ENCODE measurements around the gene GSG1L2. TPM values are rescaled to one million over a fixed set of nuclear protein-coding genes. Genes with fewer than 3 reads are reported as not detected.

Gene GSG1L2
- total RNA-seq = not detected

DNA sequence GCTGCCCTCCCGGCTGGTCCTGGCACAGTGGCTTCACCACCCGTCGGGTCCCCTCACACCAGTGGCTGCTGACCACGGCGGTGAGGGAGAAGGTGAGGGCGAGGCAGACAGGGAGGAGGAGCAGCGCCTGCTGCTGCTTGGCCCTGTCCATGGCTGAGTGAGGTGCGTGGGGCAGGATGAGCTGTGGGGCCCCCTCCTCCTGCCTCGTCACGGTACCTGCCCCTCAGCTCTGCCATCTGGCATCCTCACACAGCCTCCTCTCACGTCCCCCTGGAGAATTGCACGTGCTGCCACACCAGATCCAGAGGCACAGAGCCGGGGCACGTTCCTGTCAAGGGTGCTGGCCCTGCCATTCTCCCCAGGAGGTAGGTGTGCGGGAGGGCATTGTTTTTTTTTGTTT lies at the start of gene GSG1L2:
Gene GSG1L2 (minus strand): TSS at position 159 of the 400 bp plus-strand sequence. CDS start 8 bp downstream, at position 151.
- TF ChIP-seq POLR2A (IDR thresholded peaks at IDR 0.05) = no peak
- TF ChIP-seq, protein P1, sequence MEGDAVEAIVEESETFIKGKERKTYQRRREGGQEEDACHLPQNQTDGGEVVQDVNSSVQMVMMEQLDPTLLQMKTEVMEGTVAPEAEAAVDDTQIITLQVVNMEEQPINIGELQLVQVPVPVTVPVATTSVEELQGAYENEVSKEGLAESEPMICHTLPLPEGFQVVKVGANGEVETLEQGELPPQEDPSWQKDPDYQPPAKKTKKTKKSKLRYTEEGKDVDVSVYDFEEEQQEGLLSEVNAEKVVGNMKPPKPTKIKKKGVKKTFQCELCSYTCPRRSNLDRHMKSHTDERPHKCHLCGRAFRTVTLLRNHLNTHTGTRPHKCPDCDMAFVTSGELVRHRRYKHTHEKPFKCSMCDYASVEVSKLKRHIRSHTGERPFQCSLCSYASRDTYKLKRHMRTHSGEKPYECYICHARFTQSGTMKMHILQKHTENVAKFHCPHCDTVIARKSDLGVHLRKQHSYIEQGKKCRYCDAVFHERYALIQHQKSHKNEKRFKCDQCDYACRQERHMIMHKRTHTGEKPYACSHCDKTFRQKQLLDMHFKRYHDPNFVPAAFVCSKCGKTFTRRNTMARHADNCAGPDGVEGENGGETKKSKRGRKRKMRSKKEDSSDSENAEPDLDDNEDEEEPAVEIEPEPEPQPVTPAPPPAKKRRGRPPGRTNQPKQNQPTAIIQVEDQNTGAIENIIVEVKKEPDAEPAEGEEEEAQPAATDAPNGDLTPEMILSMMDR (IDR thresholded peaks at IDR 0.05) = no peak
- Histone ChIP-seq H3K4me1 (no peaks in the 10 kb centered on the region), H3K27ac (no peak within 1 kb of the TSS), H3K36me3 (no peaks in the 10 kb centered on the region), H3K27me3 (no peaks in the 10 kb centered on the region), H3K4me3 (no peak within 1 kb of the TSS), H3K9me3 (no peaks in the 10 kb centered on the region)
- DNase-seq = no peak

DNA sequence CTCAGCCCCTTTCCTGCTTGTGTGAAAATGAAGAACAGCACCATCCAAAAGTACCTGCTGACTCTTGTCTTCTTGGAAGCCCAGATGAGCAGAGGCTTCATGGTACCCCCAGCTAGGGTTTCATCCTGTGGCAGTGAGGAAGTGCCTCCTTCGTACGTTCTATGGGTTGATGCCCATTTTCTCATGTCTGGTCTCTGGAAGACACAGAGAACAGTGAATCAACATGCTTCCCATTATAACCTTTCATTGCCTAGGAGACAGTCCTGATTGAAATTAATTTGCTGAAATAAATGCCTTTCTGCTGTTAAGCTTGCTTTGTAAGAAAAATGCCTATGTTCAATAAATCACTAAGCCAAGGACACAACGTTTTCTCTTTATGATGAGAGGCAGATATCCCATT lies 46.7 kb upstream of the GSG1L2 start:
- H3K9me3 ChIP-seq = no peaks in the 10 kb centered on the region
- H3K27me3 ChIP-seq = no peaks in the 10 kb centered on the region
- no peak for DNase-seq
- H3K4me3 ChIP-seq = no peak overlapping the region
- no peaks in the 10 kb centered on the region for H3K36me3 ChIP-seq
- TF ChIP-seq POLR2A (IDR thresholded peaks at IDR 0.05) = no peak
- TF ChIP-seq, protein P1 (IDR thresholded peaks at IDR 0.05) = no peak
- no peak overlapping the region for H3K27ac ChIP-seq
- H3K4me1 ChIP-seq = no peaks in the 10 kb centered on the region

DNA sequence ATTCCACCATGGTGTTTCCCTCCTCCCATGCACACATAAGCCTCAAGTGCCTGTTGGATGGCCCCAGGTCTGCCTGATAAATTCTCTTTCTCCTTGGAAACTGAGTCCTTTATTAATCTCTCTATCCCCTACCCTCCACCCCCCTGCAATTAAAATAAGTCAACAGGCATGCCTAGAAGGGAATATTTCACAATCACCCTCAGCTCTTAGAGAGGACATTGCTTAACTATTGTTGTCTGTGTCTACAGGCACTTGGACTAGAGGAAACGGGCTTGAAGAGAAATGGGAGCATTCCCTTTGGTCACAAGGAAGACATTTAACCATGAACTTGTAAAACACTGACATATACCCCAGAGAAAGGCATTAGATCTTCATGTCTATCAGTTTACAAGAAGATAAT lies 43.7 kb upstream of the GSG1L2 start:
- H3K27ac ChIP-seq = no peak overlapping the region
- TF ChIP-seq POLR2A (IDR thresholded peaks at IDR 0.05) = no peak
- TF ChIP-seq, protein P1 (IDR thresholded peaks at IDR 0.05) = no peak

DNA sequence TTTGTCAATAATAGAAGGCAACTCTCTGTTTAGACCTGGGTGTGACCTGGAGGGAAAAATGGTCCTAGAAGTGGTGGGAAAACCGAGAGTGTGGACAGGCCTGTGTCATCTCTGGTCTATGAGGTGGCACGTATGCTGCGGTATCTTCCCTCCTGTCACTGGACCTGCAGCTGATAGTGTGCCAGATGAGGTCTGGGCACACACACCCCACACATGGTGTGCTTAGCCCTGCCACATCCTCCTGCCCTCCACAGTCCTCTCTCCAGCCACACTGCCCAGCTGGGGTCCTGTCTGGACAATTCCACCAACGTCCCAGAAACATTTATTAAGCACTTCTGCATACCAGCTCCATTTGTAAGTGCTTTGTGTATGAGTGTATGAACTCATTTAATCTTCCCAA lies 41.1 kb upstream of the GSG1L2 start:
- DNase-seq = no peak
- H3K36me3 ChIP-seq = no peaks in the 10 kb centered on the region
- TF ChIP-seq POLR2A (IDR thresholded peaks at IDR 0.05) = no peak
- TF ChIP-seq, protein P1 (IDR thresholded peaks at IDR 0.05) = no peak

More for the DNA sequence above, 43.7 kb upstream of the GSG1L2 start:
- Histone ChIP-seq H3K27me3 (no peaks in the 10 kb centered on the region), H3K36me3 (no peaks in the 10 kb centered on the region), H3K9me3 (no peaks in the 10 kb centered on the region), H3K4me3 (no peak overlapping the region), H3K4me1 (no peaks in the 10 kb centered on the region)
- DNase-seq = no peak

DNA sequence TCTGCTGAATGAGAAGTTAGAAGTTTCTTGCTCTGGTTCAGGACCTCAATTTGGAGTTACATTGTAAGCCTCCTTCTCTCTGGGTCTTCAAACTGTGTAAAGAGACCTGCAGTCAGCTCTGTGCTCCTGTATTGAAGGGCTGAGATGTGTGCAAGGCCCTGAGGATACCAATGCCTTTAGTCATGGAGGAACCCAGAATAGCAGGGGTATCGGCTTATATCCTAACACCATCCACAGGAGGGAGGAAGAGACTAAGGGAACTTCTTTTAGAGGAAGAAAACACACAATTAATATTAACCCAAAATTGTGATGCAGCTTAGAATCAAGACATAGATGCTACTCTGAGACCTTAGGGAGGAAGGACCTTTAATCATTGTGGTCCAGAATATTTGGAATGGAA lies 40.3 kb upstream of the GSG1L2 start:
- no peak overlapping the region for H3K27ac ChIP-seq
- no peaks in the 10 kb centered on the region for H3K36me3 ChIP-seq
- no peaks in the 10 kb centered on the region for H3K4me1 ChIP-seq
- no peaks in the 10 kb centered on the region for H3K27me3 ChIP-seq
- no peaks in the 10 kb centered on the region for H3K9me3 ChIP-seq
- H3K4me3 ChIP-seq = no peak overlapping the region
- no peak for DNase-seq
- no peak for TF ChIP-seq POLR2A (IDR thresholded peaks at IDR 0.05)
- TF ChIP-seq, protein P1 (IDR thresholded peaks at IDR 0.05) = no peak

More for the DNA sequence above, 41.1 kb upstream of the GSG1L2 start:
- Histone ChIP-seq H3K9me3 (no peaks in the 10 kb centered on the region), H3K27me3 (no peaks in the 10 kb centered on the region), H3K27ac (no peak overlapping the region), H3K4me1 (no peaks in the 10 kb centered on the region), H3K4me3 (no peak overlapping the region)

DNA sequence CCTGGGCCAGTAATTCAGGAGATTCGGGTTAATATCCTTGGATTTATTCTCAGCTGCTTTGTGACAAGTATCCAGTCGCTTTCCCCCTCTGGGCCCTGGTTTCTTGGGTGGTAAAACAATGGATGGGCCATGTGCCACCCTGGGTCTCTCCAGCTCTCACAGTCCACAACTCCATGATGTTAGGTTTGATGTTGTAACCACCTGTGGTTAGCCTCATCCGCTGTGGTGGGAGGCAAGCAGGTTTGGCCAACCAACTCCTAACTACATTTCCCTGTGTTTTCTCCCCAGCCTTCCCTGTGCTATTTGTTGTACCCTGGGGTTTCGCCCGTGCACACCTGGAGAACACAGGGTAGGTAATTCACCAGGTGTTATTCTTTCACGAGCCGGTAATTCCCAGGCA lies 39.0 kb upstream of the GSG1L2 start:
- H3K4me1 ChIP-seq = no peaks in the 10 kb centered on the region
- no peak overlapping the region for H3K27ac ChIP-seq
- no peak for TF ChIP-seq POLR2A (IDR thresholded peaks at IDR 0.05)
- TF ChIP-seq, protein P1 (IDR thresholded peaks at IDR 0.05) = no peak
- DNase-seq = no peak
- no peak overlapping the region for H3K4me3 ChIP-seq
- H3K9me3 ChIP-seq = no peaks in the 10 kb centered on the region
- H3K27me3 ChIP-seq = no peaks in the 10 kb centered on the region
- no peaks in the 10 kb centered on the region for H3K36me3 ChIP-seq
